K562 (cell line): ENCODE results near the gene SERINC5. TPM values are rescaled to one million over a fixed set of nuclear protein-coding genes. Genes with fewer than 3 reads are reported as not detected.

Experiments used
- ATAC-seq: fragments of 200-7000 bp; cut with Tn5 transposase; 3 replicates; pipeline ENCODE4 v1.9.1; 2020; ENCODE audit warnings: moderate library complexity
- BruUV-seq: library from RNA; stranded (reverse); fragments of 400-500 nt; replicated peaks from 2 replicates; lab custom pipeline; 2021; lab: Mats Ljungman, UMichigan
- CTCF ChIA-PET: fragments of 300-600 bp; formaldehyde crosslinking; extraction: SDS; loops from one replicate; lab custom pipeline; 2021; ENCODE audit warnings: low intra/inter-chr PET ratio; lab: Yijun Ruan, JAX
- POLR2A ChIA-PET: fragments of 300-600, 350-650 bp; sonication (Branson Sonifier 250); formaldehyde crosslinking; extraction: SDS; loops from one replicate; lab custom pipeline; 2021; ENCODE audit warnings: antibody characterized with exemption, inconsistent platforms; lab: Yijun Ruan, JAX
- DNase-seq, 4 experiments: peaks; one replicate each; pipeline versions ENCODE4 v3.0.0 to v3.0.0-alpha.2; 2011 to 2018; ENCODE audit warnings: low spot score in 3 of 4, mixed read lengths in 3 of 4; ENCODE audit errors: extremely low read depth in 1 of 4
- FAIRE-seq: peaks from 2 replicates; lab custom pipeline; 2011; peaks lifted over from hg19 to GRCh38; lab: Jason Lieb, UNC
- H2AFZ ChIP-seq: 2 replicates; pipeline ENCODE4 v1.6.0; 2011; ENCODE audit warnings: low read depth, low read length, control low read depth, inconsistent platforms
- H3K27ac ChIP-seq: fragments of 200-600 bp; 3 replicates; pipeline ENCODE4 v1.8.0; 2011; ENCODE audit warnings: low read depth, mild to moderate bottlenecking, control low read depth, inconsistent platforms, low read length, moderate library complexity, mixed read lengths; ENCODE audit errors: extremely low read depth
- H3K27me3 ChIP-seq, 2 experiments: fragments of 300-600 bp in 1 of 2; 2 replicates in 1 of 2; 3 replicates in 1 of 2; pipeline versions ENCODE4 v1.6.0 to v1.8.0; 2011; ENCODE audit warnings: inconsistent platforms in 2 of 2, low read length in 2 of 2, mild to moderate bottlenecking in 1 of 2, mixed read lengths in 1 of 2, moderate library complexity in 1 of 2; ENCODE audit not compliant: control insufficient read depth in 2 of 2, insufficient read depth in 2 of 2
- H3K36me3 ChIP-seq: fragments of 300-600 bp; 3 replicates; pipeline ENCODE4 v1.8.0; 2011; ENCODE audit warnings: mild to moderate bottlenecking, low read length, inconsistent platforms; ENCODE audit not compliant: control insufficient read depth, insufficient read depth
- H3K4me1 ChIP-seq, 2 experiments: fragments of 200-600 bp in 1 of 2; replicated peaks in 1 of 2; 2 replicates in 1 of 2; 3 replicates in 1 of 2; pipeline versions ENCODE4 v1.5.1 to v1.8.0; 2011; ENCODE audit warnings: inconsistent platforms in 2 of 2, low read length in 2 of 2, mild to moderate bottlenecking in 1 of 2, mixed read lengths in 1 of 2, moderate library complexity in 1 of 2; ENCODE audit not compliant: control insufficient read depth in 2 of 2, insufficient read depth in 2 of 2
- H3K4me2 ChIP-seq: 2 replicates; pipeline ENCODE4 v1.6.1; 2011; ENCODE audit warnings: low read length, control low read depth, inconsistent platforms, mixed read lengths; ENCODE audit not compliant: insufficient read depth
- H3K4me3 ChIP-seq: fragments of 200-600 bp; sonication (generic), shearing (Covaris generic); 2 replicates; pipeline ENCODE4 v1.5.1; 2016; ENCODE audit warnings: control low read depth, inconsistent platforms
- H3K79me2 ChIP-seq: fragments of 200-600 bp; 3 replicates; pipeline ENCODE4 v1.8.0; 2011; ENCODE audit warnings: low read length, inconsistent platforms; ENCODE audit not compliant: control insufficient read depth, insufficient read depth
- H3K9ac ChIP-seq, 2 experiments: 2 replicates each; pipeline versions ENCODE4 v1.6.0 to v1.6.1; 2011; ENCODE audit warnings: low read depth in 2 of 2, low read length in 2 of 2, control low read depth in 1 of 2, inconsistent platforms in 1 of 2, mild to moderate bottlenecking in 1 of 2, mixed read lengths in 1 of 2; ENCODE audit not compliant: insufficient read depth in 1 of 2
- H3K9me1 ChIP-seq: one replicate; pipeline ENCODE4 v1.6.0; 2011; ENCODE audit warnings: inconsistent platforms, mild to moderate bottlenecking, low read length, moderate library complexity; ENCODE audit not compliant: control insufficient read depth, insufficient read depth
- H3K9me3 ChIP-seq: replicated peaks from 2 replicates; pipeline ENCODE4 v1.5.1; 2011; ENCODE audit warnings: low read depth, low read length, inconsistent platforms; ENCODE audit not compliant: control insufficient read depth, insufficient read depth
- H4K20me1 ChIP-seq: replicated peaks from 2 replicates; pipeline ENCODE4 v1.6.1; 2011; ENCODE audit warnings: low read length, inconsistent platforms, mixed read lengths; ENCODE audit not compliant: control insufficient read depth, insufficient read depth
- ARID3A ChIP-seq: IDR thresholded peaks from 2 replicates; pipeline ENCODE4 v1.6.1; 2012; ENCODE audit warnings: low read depth, low read length, improper control_type of control experiment, borderline replicate concordance
- ATF1 ChIP-seq, 2 experiments: fragments of 450-650 bp in 1 of 2; IDR thresholded peaks; 2 replicates each; pipeline ENCODE4 v1.6.1; 2016; ENCODE audit warnings: missing compliant biosample characterization in 1 of 2, missing genetic modification characterization in 1 of 2
- ATF7 ChIP-seq: fragments of 450-650 bp; IDR thresholded peaks from 2 replicates; pipeline ENCODE4 v1.7.1; 2014; ENCODE audit warnings: mild to moderate bottlenecking, moderate library complexity
- DEAF1 ChIP-seq: fragments of 450-650 bp; formaldehyde crosslinking; IDR thresholded peaks from 2 replicates; pipeline ENCODE4 v1.4.0; 2020; ENCODE audit warnings: mild to moderate bottlenecking, moderate library complexity
- FOXA3 ChIP-seq, 2 experiments: fragments of 450-650 bp in 1 of 2; sonication (generic) in 1 of 2; formaldehyde crosslinking; IDR thresholded peaks in 1 of 2; conservative IDR thresholded peaks in 1 of 2; 2 replicates each; pipeline versions ENCODE4 v1.4.0 to v1.8.0; 2020 to 2022; ENCODE audit warnings: mild to moderate bottlenecking in 2 of 2, missing genetic modification reagents in 1 of 2
- FOXK2 ChIP-seq, 2 experiments: fragments of 450-650 bp; IDR thresholded peaks in 1 of 2; conservative IDR thresholded peaks in 1 of 2; 2 replicates each; pipeline ENCODE4 v1.6.1; 2016; ENCODE audit warnings: low read depth in 2 of 2, mild to moderate bottlenecking in 1 of 2
- KDM1A ChIP-seq, 2 experiments: fragments of 450-650 bp; IDR thresholded peaks; 2 replicates each; pipeline ENCODE4 v1.6.1; 2016; ENCODE audit warnings: mild to moderate bottlenecking in 2 of 2
- KDM4B ChIP-seq, 2 experiments: fragments of 450-650 bp in 1 of 2; sonication (generic) in 1 of 2; IDR thresholded peaks; 2 replicates each; pipeline ENCODE4 v1.6.1; 2016 to 2017; ENCODE audit warnings: borderline replicate concordance in 2 of 2, antibody characterized with exemption in 1 of 2, low read depth in 1 of 2, mild to moderate bottlenecking in 1 of 2
- POU5F1 ChIP-seq: fragments of 150-350 bp; IDR thresholded peaks from 2 replicates; pipeline ENCODE4 v1.6.1; 2014; ENCODE audit warnings: borderline replicate concordance, low read length, low read depth, mild to moderate bottlenecking; ENCODE audit not compliant: partially characterized antibody
- SMC3 ChIP-seq: conservative IDR thresholded peaks from 2 replicates; pipeline ENCODE4 v1.6.1; 2011; ENCODE audit warnings: low read depth, low read length, improper control_type of control experiment; ENCODE audit not compliant: insufficient read depth
- ZNF347 ChIP-seq: fragments of 450-650 bp; formaldehyde crosslinking; IDR thresholded peaks from 2 replicates; pipeline ENCODE4 v1.4.0; 2020; ENCODE audit warnings: low read depth, mild to moderate bottlenecking, moderate library complexity
- WGBS: fragments of 100-300 bp; shearing (Covaris generic); methylation state at CpG from one replicate; pipeline ENCODE4 v1.1.6; 2016; ENCODE audit warnings: low coverage, mixed read lengths; ENCODE audit not compliant: insufficient coverage; ENCODE audit errors: missing lambda C conversion rate; 5-methylcytosine and 5-hydroxymethylcytosine counted together
- in situ Hi-C: fragments of 300-500 bp; cut with MboI; formaldehyde crosslinking; loops from 4 replicates; pipeline ENCODE4 v1.15.0; 2018; ENCODE audit warnings: inconsistent platforms, mixed read lengths
- intact Hi-C: fragments of 100-400 bp; cut with micrococcal nuclease; formaldehyde crosslinking; loops from 2 replicates; pipeline ENCODE4 v1.14.2; 2022
- polyA plus RNA-seq, 8 experiments: library from polyadenylated mRNA; depleted of rRNA in 4 of 8; stranded (reverse) in 5 of 8; unstranded in 3 of 8; fragments of >200 nt; fragmentation: Nextera tagmentation in 2 of 8; fragmentation: Illumina TruSeq in 1 of 8; extraction: Ambion mirVana in 2 of 8; extraction: Trizol in 1 of 8; gene quantifications; 2 replicates each; pipeline versions ENCODE4 v1.2.1 to v1.2.3, GENCODE V29; 2011 to 2014; ENCODE audit warnings: inconsistent platforms in 1 of 8, missing spikeins in 1 of 8
- total RNA-seq, 7 experiments: library from RNA; depleted of rRNA in 6 of 7; stranded (reverse); fragments of >200 nt in 6 of 7; fragmentation: Illumina TruSeq in 2 of 7; extraction: Trizol in 2 of 7; gene quantifications; 2 replicates each; pipeline versions ENCODE4 v1.2.1 to v1.2.3, GENCODE V29; 2011 to 2021; ENCODE audit warnings: low replicate concordance in 1 of 7

The SERINC5 gene
- total and polyA plus RNA-seq, 9 of the 15 experiments (the other 6 are each of a cell fraction or from before 2014, with no cell fraction given), result 1.4 to 7.9 (median 3.7) TPM

- Histone ChIP-seq H3K79me2 (no peaks in the 10 kb centered on the region), H3K27me3 (peaks cover 0 to 7% of the 10 kb centered on the region in 2 experiments; a peak in 2 of 5 replicates), H3K4me2 (peak overlapping the region; percentile 66), H3K9me3 (no peaks in the 10 kb centered on the region), H3K4me1 (peaks cover 0 to 12% of the 10 kb centered on the region in 2 experiments; a peak in 3 of 5 replicates), H3K9ac (peak overlapping the region; percentile 39 to 49; a peak in 3 of 4 replicates), H3K27ac (0 out of 3 replicates have a peak overlapping the region, but pooled peaks have one; percentile 5), H2AFZ (peak overlapping the region; percentile 89), H4K20me1 (no peaks in the 10 kb centered on the region), H3K36me3 (no peaks in the 10 kb centered on the region), H3K9me1 (no peaks in the 10 kb centered on the region), H3K4me3 (peak overlapping the region; percentile 3; the same call in 1 of the 2 replicates)
- 20% methylated on average over 19 of the region's 19 CpGs for WGBS
- POLR2A ChIA-PET, result interaction anchor here (2.1 kb wide), 1 partner anchor 174 kb away, joined by 7 read pairs; no protein-coding TSS in a partner anchor
- intact Hi-C loops (loop anchor here (1.0 to 10.0 kb wide), 5 partner anchors 205 to 1058 kb away; no protein-coding TSS in a partner anchor), in situ Hi-C loops (loop anchor here (10.0 kb wide), 2 partner anchors 592 to 1068 kb away; no protein-coding TSS in a partner anchor)
- CTCF ChIA-PET, result interaction anchor here (0.6 to 1.6 kb wide), 10 partner anchors 19 to 1077 kb away, joined by 3 to 9 read pairs (median 4); no protein-coding TSS in a partner anchor
- no TSS peak for BruUV-seq
- FAIRE-seq (peak; percentile 68), DNase-seq (peak; percentile 63 to 70 (median 63)), ATAC-seq (peak; percentile 86)
- TF ChIP-seq KDM1A (IDR thresholded peaks at IDR 0.05) (0 out of 4 replicates have a peak, but pooled peaks of 1 of the 2 experiments have one; percentile 20), ZNF347 (CRISPR knock-in tag) (no peak), SMC3 (peak; percentile 42; the same call in 1 of the 2 replicates), POU5F1 (no peak), FOXK2 (conservative IDR thresholded peaks at IDR 0.05 in 1 of 2, IDR thresholded peaks at IDR 0.05 in 1 of 2; ENCODE audit: low read depth in 2 of 2) (peak; percentile 90 to 92), KDM4B (IDR thresholded peaks at IDR 0.05; ENCODE audit: borderline replicate concordance in 2 of 2, low read depth in 1 of 2) (no peak), ATF7 (peak; percentile 34; the same call in 1 of the 2 replicates), ARID3A (peak; percentile 82), ATF1 (CRISPR knock-in tag; IDR thresholded peaks at IDR 0.05) (no peak), ATF1 (tag; IDR thresholded peaks at IDR 0.05) (peak; percentile 44), DEAF1 (CRISPR knock-in tag) (peak; percentile 54; the same call in 1 of the 2 replicates), FOXA3 (CRISPR knock-in tag; conservative IDR thresholded peaks at IDR 0.05 in 1 of 2, IDR thresholded peaks at IDR 0.05 in 1 of 2) (peak in 1 of 2 experiments; percentile 39; a peak in 2 of 4 replicates)
Measured at GRCh38 chr5:80083101-80083890, 172.6 kb downstream of the SERINC5 start.
